GM23338 (cell line): ENCODE measurements around the gene CPNE2.
"Not testable (repeated sequence)": the region's sequence is repeated elsewhere in the genome, so short reads cannot be mapped to it uniquely, and the experiment has no call there.

Source experiments
- CTCF ChIP-seq, 2 experiments: fragments of 200-600 bp in 1 of 2; sonication (generic) in 1 of 2; conservative IDR thresholded peaks; 2 replicates each; pipeline versions ENCODE4 v1.5.1 to v1.6.1; 2016 to 2017; ENCODE audit warnings: antibody characterized with exemption in 2 of 2, low read depth in 2 of 2, mild to moderate bottlenecking in 2 of 2, moderate library complexity in 1 of 2
- EZH2phosphoT487 ChIP-seq: fragments of 200-600 bp; sonication (generic); IDR thresholded peaks from one replicate; pipeline ENCODE4 v1.8.1; 2018; ENCODE audit warnings: antibody characterized with exemption; ENCODE audit not compliant: unreplicated experiment
- NANOG ChIP-seq: IDR thresholded peaks from 2 replicates; pipeline ENCODE4 v1.6.1; 2016; ENCODE audit warnings: antibody characterized with exemption, borderline replicate concordance
- POLR2AphosphoS5 ChIP-seq: IDR thresholded peaks from 2 replicates; pipeline ENCODE4 v1.6.1; 2016; ENCODE audit warnings: antibody characterized with exemption, low read depth
- REST ChIP-seq: IDR thresholded peaks from one replicate; pipeline ENCODE4 v1.6.1; 2018; ENCODE audit warnings: antibody characterized with exemption; ENCODE audit not compliant: unreplicated experiment
- ZNF114 ChIP-seq: fragments of 250-450 bp; sonication (Bioruptor Pico); IDR thresholded peaks from 2 replicates; pipeline ENCODE4 v1.5.0; 2020; ENCODE audit warnings: mild to moderate bottlenecking, moderate library complexity

- TF ChIP-seq ZNF114; REST; CTCF (conservative IDR thresholded peaks at IDR 0.05; ENCODE audit: low read depth in 2 of 2); NANOG; EZH2phosphoT487; POLR2AphosphoS5: not testable (repeated sequence)
These were observed 29.2 kb upstream of the CPNE2 start for GRCh38 chr16:57063189-57063588.
